Daoy (cell line): ENCODE measurements around the gene MOB3C. TPM values are rescaled to one million over a fixed set of nuclear protein-coding genes. Genes with fewer than 3 reads are reported as not detected.
"Not testable (repeated sequence)": the region's sequence is repeated elsewhere in the genome, so short reads cannot be mapped to it uniquely, and the experiment has no call there.

Experiments used
- DNase-seq: peaks from one replicate; pipeline ENCODE4 v3.0.0-alpha.2; 2015; ENCODE audit warnings: low read depth
- total RNA-seq: library from RNA; depleted of rRNA; stranded (reverse); fragments of >200 nt; shearing (Covaris generic); gene quantifications from 2 replicates; pipeline ENCODE4 v1.2.3, GENCODE V29; 2014; rRNA removed

Gene MOB3C
- total RNA-seq, result 4.0 and 5.1 TPM in 2 replicates

- peak; percentile 80 for DNase-seq
Observed at GRCh38 chr1:46616277-46617107, at the start of gene MOB3C. Gene MOB3C, minus strand, starts transcription at chr1:46616811. Its CDS starts 3,490 bp downstream, at chr1:46613321.

DNA sequence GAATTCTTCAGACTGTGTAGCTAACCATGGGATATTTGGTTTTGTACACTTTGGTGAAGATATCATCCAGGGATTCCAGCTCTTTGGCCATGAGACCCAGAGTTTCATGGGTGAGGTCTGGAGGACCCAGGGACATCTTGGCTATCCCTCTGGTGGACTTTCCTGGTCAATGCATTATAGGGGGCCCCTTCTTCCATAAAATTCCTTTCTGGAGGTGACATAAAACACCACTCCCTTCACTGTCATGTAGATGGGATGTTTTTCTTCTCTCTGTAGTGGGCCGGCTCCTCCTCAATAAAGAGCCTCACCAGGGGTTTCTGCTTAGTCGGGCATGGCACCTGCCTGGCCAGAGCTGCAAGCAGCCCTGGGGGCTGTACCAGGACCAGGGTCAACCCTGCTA is 49.4 kb upstream of the MOB3C start:
- no peak for DNase-seq

DNA sequence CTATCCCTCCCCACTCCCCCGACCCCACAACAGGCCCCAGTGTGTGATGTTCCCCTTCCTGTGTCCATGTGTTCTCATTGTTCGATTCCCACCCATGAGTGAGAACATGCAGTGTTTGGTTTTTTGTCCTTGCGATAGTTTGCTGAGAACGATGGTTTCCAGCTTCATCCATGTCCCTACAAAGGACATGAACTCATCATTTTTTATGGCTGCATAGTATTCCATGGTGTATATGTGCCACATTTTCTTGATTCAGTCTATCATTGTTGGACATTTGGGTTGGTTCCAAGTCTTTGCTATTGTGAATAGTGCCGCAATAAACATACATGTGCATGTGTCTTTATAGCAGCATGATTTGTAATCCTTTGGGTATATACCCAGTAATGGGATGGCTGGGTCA is 46.3 kb upstream of the MOB3C start:
- DNase-seq, result not testable (repeated sequence)

DNA sequence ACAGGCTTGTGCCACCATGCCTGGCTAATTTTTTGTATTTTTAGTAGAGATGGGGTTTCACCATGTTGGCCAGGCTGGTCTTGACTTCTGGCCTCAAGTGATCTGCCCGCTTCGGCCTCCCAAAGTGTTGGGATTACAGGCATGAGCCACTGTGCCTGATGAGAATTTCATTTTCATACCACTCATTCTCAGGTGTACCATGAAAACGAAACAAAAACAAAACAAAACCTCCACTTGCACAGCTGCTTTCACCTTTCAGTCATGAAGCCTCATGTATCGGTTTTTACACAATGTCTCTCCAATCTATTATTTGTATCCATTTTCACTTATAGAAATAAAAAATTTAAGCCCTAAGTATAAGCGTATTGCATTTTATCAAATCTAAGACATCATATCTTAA is 43.5 kb upstream of the MOB3C start:
- not testable (repeated sequence) for DNase-seq

- DNase-seq, result no peak
Observed at GRCh38 chr1:46659307-46659870, 42.8 kb upstream of the MOB3C start.

DNA sequence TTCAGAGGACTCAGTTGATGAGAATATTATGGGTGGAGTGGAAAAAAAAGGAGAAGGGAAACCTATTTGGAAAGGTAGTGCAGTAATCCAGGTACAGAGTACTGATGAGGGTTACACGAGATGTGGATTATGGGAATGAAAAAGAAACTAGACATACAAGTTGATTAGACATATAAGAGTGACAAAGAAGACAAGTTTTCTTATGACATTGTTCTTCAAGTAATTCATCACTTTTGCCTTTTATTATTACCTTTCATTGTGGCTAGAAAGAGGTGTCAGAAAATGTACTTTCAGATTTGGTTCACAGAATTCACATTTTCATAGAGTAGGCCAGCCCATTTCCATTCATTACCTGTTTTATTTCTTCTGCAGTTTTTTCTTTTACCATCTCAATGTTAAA is 41.2 kb upstream of the MOB3C start:
- DNase-seq, result no peak

- no peak for DNase-seq
Observed at GRCh38 chr1:46656643-46657042, 40.0 kb upstream of the MOB3C start.

DNA sequence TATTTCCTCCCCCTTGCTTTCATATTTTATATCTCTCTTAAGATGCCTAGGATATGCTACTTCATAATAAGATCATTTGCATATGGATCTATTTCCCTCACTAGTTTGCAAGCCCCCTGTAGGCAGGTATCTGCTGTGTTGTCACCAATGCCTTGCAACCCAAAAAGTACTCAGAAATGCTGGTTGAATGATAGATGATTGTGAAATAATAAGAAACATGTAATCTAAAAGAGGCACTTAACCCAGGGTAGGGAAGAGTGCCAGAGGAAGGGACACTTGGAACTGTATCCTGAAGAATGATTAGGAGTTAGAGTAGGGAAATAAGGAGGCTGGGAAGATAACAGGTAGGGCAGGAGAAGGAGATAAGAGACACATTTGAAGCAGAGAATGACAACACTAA is 39.2 kb upstream of the MOB3C start:
- no peak for DNase-seq

DNA sequence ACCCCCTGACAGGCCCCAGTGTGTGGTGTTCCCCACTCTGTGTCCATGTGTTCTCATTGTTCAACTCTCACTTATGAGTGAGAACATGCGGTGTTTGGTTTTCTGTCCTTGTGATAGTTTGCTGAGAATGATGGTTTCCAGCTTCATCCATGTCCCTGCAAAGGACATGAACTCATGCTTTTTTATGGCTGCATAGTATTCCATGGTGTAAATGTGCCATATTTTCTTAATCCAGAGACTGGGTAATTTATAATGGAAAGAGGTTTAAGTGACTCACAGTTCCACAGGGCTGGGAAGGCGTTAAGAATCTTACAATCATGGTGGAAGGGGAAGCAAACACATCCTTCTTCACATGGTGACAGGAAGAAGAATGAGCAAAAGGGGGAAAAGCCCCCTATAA is 38.1 kb upstream of the MOB3C start:
- not testable (repeated sequence) for DNase-seq

DNA sequence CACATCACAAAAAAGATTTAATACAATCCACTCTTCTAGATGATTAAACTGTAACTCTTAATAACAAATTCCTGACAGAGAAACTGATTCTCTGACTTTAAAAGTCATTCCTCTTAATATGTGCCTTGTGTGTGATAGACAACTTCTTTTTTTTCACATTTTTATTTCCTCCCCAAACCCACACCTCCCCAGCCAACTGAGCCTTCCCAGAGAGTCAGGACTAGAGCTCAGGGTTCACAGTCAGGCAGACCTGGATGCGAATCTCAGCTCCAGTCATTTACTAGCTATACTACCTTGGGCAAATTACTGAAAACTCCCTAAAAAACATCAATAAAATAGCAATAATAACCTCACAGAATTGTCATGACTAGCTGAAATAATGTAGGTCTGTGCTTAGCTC is 37.4 kb upstream of the MOB3C start:
- no peak for DNase-seq

GRCh38 chr1:46653405-46653958 is 36.9 kb upstream of the MOB3C start:
- DNase-seq, result no peak

GRCh38 chr1:46652321-46653100 is 35.9 kb upstream of the MOB3C start:
- DNase-seq, result no peak

GRCh38 chr1:46651152-46651551 is 34.5 kb upstream of the MOB3C start:
- DNase-seq, result not testable (repeated sequence)

GRCh38 chr1:46650491-46650890 is 33.9 kb upstream of the MOB3C start:
- DNase-seq, result no peak

GRCh38 chr1:46649764-46650163 is 33.2 kb upstream of the MOB3C start:
- DNase-seq, result no peak

DNA sequence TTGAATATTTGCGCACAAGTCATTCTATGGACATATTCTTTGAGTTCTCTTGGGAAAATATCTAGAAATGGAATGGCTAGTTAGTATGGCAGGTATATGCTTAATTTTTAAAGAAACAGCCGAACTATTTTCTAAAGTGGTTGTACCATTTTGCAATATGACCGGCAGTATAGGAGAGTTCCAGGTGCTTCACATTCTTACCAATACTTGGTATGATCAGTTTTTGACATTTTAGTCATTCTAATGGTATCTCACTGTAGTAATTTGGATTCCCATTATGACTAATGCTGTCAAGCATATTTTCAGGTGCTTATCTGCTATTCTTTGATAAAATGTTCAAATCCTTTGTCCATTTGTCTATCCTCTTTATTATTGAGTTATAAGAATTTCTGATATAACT is 31.0 kb upstream of the MOB3C start:
- DNase-seq, result no peak

DNA sequence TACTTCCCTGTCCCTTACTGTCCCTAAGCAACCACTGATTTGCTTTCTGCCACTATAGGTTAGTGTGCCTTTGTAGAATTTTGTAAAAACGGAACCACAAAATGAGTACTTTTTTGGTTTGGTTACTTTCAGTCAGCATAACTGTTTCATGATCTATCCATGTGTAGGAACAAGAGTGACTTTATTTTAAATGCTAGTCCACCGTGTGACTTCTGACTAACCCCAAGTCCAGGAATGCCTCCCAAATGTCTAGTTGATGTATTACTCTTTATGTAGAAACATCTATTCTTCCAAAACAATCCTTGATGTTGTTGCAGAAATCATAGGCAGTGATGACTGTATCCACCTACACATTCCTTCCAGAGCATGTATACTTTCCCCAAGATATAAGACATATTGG is 30.2 kb upstream of the MOB3C start:
- DNase-seq, result no peak

- no peak for DNase-seq
Observed at GRCh38 chr1:46646331-46646730, 29.7 kb upstream of the MOB3C start.

DNA sequence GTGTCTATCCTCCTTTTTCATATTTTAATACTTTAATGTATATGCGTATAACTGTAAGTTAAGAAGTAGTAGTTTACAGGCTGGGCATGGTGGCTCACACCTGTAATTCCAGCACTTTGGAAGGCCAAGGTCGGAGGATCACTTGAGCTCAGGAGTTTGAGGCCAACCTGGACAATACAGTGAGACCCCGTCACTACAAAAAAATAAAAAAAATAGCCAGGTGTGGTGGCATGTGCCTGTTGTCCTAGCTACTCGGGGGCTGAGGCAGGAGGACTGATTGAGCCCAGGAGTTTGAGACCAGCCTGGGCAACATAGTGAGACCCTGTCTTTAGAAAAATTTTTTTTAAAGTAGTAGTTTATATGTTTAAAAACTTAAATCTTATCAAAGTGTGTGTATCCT is 29.2 kb upstream of the MOB3C start:
- DNase-seq, result no peak

DNA sequence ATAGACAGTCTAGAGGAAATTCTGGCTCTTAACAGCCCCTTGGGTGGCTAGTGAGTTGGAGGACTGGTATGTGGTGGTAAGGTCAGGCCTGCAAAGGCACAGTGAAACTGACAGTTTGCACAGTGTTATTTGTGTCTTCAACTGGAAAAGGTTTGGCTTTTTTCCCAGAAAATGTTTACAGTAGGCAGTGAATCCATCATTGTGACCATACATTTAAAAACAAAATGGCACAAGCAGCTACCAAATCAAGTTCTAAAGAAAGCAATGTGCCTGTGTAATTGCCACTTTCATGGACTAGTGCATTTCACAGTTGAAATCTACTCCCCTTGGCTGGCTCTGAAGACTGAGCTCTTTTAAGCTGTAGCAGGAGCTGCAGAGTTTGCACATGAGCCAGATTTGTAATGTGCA is 26.8 kb upstream of the MOB3C start:
- peak; percentile 90 for DNase-seq

DNA sequence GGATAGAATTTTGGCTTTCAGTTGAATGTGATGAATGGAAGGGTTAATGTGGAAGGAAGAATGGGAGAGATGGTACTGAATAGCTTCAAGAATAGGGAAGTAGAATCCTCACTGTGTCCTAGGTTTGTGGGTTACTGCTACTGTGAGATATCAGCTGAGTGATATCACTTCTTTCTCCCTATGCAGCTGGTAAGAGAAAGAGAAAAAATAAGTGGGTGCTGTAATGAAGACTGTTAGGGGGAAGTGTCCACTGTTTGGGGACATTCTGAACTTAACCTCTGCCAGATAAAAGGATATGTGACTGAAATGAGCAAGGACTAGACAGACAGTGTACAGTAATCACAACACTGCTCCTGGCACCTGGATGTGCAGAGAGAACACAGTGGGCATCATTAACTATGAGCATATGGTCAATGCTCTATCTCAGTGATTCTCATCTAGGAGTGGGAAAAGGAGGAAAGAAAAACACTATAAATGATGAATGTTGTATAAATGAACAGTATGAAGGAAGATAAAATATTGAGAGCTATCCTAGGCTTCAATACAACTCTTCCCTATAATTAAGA is 25.6 kb upstream of the MOB3C start:
- DNase-seq, result no peak

DNA sequence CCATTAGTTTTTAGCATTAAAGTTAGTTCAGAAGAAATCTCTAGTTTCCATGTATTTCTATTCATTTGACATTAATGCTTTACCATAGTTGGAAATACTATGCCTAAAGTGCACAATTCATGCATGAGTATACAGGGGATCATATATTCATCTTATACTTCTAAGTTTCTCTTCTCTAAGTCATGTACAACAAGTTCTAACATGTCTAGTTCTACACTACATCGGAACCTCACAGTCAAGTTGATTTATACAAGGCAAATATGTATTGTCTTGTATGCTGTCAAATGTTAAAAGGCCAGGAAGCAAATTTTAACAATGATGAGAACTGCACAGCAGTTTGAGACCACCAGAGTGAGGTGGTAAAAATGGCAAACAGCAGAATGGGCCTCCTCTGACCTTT is 22.9 kb upstream of the MOB3C start:
- DNase-seq, result no peak
